Epithelial cell of esophagus (primary cell): ENCODE measurements around the gene KCNJ8.

Experiments
- DNase-seq: peaks from one replicate; pipeline ENCODE4 v3.0.0; 2010; ENCODE audit warnings: low read depth
- H3K4me3 ChIP-seq: 2 replicates; pipeline ENCODE4 v1.5.1; 2011; ENCODE audit warnings: mild to moderate bottlenecking, low read length, control low read depth
- CTCF ChIP-seq: IDR thresholded peaks from 2 replicates; pipeline ENCODE4 v1.5.1; 2011; ENCODE audit warnings: low read depth, mild to moderate bottlenecking, low read length, control low read depth, inconsistent platforms; ENCODE audit not compliant: insufficient read depth; ENCODE audit errors: missing control alignments

KCNJ8 gene

GRCh38 chr12:21745258-21745657, 29.2 kb downstream of the KCNJ8 start:
- H3K4me3 ChIP-seq = no peak overlapping the region
- no peak for TF ChIP-seq CTCF
- DNase-seq = no peak

GRCh38 chr12:21731144-21731543, 43.4 kb downstream of the KCNJ8 start:
- TF ChIP-seq CTCF = no peak
- DNase-seq = no peak
- no peak overlapping the region for H3K4me3 ChIP-seq

DNA sequence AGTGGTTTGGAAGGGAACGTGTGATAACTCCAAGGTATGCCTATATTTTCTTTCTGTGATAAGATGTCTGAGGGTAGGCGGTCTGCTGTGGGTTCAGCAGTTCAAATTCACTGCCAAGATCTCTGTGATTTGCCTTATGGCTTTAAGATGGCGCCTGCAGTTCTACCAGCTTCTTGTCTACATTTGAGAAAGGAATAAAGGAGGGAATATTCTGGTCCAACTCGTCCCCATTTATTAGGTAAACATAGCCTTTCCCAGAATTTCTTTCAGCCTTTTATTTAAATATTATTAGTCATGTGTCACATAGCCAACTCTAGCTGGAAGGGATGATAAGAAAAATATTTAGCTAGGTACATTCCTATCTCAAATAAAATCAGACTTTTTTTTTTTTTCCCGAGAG, 48.8 kb downstream of the KCNJ8 start:
- no peak for TF ChIP-seq CTCF
- no peak for DNase-seq
- H3K4me3 ChIP-seq = no peak overlapping the region

DNA sequence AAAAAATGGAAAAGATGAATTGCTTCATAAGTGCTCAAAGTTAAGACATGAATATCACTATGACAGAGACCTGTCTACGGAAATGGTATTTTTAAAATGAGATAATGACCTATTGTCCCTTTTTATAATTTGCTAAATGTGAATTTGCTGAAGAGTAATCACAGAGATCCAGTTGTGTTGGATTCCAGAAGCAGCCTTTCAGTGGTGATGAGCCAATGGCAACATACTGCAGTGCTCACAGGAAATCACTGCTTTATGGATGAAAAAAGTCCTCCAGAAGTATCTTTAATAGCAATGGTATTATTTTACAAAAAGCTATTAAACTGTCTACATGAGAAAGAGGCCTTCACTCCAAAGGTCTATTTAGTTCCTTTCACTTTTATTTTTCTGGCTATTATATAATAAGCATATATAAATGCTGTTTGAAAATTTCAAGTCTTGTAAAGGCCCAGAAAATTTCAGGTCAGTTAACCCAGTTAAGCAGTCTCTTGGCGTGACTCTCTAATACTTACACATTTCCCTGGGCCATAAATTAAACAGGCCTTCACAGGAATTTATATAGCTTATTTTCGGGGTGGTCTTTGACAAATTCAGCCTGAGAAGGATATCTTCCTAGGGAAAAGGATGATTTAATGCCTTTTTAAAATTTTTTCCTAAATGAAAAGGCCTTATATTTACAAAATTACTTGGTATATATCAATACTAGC, 55.4 kb downstream of the KCNJ8 start:
- no peak overlapping the region for H3K4me3 ChIP-seq
- no peak for TF ChIP-seq CTCF
- DNase-seq = no peak

DNA sequence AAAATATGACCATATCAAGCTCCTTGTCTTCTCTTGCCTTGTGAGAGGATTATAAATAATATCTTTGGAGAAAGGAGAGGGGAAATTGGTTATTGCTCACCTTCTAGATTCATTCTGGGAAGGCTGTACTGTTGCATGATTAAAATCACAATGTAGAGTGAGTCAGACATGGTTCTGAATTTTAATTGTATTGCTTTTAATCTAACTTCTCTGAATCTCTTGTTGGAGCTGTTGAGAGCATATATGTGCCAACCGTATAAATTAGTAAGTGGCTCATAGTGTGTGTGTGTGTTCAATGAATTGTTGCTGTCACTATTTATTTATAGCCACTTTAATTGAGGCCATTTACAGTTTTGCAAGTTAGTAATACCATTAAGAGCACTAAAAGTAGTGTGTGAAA, 56.1 kb downstream of the KCNJ8 start:
- DNase-seq = no peak
- TF ChIP-seq CTCF = no peak
- H3K4me3 ChIP-seq = no peak overlapping the region

- no peak for DNase-seq
- no peak overlapping the region for H3K4me3 ChIP-seq
- no peak for TF ChIP-seq CTCF
Observed at GRCh38 chr12:21717767-21718166, 56.7 kb downstream of the KCNJ8 start.

GRCh38 chr12:21715386-21715785, 59.1 kb downstream of the KCNJ8 start:
- TF ChIP-seq CTCF = no peak
- DNase-seq = no peak
- H3K4me3 ChIP-seq = no peak overlapping the region
